Measurements from ENCODE around the gene BPI. TPM values are rescaled to one million over a fixed set of nuclear protein-coding genes. Genes with fewer than 3 reads are reported as not detected.

BPI gene
- total RNA-seq, 4 donors from 2014 or later: 0.22 to 0.40 TPM; not detected in 2

DNA sequence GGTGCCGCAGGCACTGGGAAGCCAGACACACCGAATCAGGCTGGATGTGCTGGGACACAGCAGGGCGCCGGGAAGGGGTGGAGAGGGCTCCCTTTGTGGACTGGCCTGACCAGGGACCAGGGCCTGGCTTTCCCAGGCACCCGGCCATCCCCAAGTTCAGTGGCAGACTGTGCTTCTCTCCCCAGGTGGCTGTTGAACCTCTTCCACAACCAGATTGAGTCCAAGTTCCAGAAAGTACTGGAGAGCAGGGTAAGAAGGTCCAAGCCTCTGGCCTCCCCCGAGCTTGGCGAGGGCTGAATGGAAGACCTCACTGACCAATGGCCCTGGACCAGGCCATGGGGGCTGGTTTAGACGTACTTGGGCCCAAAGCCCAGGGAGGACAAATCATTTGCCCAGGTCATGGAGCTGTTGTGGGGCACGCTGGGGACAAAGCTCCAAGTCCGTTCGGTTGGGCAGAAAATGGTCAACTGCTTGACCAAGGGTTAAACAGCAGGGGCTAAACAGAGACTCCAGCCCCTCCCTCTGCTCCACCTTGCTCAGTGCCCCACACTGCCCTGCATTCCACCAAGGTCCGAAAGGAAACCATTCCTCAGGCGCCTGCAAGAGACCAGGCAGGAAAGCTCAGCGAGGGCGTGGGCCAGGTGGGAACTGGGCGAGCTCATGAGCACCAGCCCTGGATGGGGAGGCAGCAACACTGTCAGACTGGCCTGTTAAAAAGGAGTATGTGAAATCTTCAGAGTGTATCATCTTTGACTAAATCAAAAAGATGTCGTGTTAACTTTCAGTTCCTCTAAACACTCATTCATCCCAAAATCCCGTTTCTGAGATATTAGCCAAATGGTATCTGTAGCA, 51.4 kb downstream of the BPI start:
- no peak for TF ChIP-seq POLR2A (IDR thresholded peaks at IDR 0.05)
- TF ChIP-seq, protein P1, sequence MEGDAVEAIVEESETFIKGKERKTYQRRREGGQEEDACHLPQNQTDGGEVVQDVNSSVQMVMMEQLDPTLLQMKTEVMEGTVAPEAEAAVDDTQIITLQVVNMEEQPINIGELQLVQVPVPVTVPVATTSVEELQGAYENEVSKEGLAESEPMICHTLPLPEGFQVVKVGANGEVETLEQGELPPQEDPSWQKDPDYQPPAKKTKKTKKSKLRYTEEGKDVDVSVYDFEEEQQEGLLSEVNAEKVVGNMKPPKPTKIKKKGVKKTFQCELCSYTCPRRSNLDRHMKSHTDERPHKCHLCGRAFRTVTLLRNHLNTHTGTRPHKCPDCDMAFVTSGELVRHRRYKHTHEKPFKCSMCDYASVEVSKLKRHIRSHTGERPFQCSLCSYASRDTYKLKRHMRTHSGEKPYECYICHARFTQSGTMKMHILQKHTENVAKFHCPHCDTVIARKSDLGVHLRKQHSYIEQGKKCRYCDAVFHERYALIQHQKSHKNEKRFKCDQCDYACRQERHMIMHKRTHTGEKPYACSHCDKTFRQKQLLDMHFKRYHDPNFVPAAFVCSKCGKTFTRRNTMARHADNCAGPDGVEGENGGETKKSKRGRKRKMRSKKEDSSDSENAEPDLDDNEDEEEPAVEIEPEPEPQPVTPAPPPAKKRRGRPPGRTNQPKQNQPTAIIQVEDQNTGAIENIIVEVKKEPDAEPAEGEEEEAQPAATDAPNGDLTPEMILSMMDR (IDR thresholded peaks at IDR 0.05): no peak
- H3K36me3 ChIP-seq: no peaks in the 10 kb centered on the region

DNA sequence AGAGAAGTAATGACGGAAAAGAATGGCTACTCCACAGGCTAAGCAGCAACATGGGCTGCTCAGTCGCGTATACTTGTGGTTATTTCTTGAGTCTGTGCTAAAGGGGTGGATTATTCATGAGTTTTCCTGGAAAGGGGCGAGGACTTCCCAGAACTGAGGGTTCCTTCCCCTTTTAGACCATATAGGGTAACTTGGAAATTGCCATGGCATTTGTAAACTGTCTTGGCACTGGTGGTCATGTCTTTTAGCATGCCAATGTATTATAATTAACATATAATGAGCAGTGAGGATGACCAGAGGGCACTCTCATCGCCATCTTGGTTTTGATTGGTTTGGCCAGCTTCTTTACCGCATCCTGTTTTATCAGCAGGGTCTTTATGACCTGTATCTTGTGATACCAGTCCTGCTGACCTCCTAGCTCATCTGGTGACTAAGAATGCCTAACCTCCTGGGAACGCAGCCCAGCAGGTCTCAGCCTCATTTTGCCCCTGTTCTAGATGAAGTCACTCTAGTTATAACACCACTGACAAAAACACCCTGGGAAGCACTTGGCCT, 53.8 kb downstream of the BPI start:
- WGBS, 2 donors: 88 to 89% methylated on average over 7 of the region's 7 CpGs
- no peaks in the 10 kb centered on the region for H3K4me1 ChIP-seq
- no peak overlapping the region for H3K4me3 ChIP-seq (replicated peaks in 1 of 3)
- DNase-seq: no peak
- no peak overlapping the region for H3K27ac ChIP-seq
- no peaks in the 10 kb centered on the region for H3K9me3 ChIP-seq
- TF ChIP-seq, protein P1 (IDR thresholded peaks at IDR 0.05): no peak
- no peak for TF ChIP-seq POLR2A (IDR thresholded peaks at IDR 0.05)
- intact Hi-C loops (cut with DNase I): no loop called here
- H3K27me3 ChIP-seq: no peaks in the 10 kb centered on the region
- no peaks in the 10 kb centered on the region for H3K36me3 ChIP-seq

More for the DNA sequence above, 51.4 kb downstream of the BPI start:
- no peak for DNase-seq
- intact Hi-C loops (cut with DNase I): no loop called here
- 79 to 84% methylated on average over 8 to 18 of the region's 18 CpGs for WGBS, 2 donors
- no peak overlapping the region for H3K27ac ChIP-seq
- H3K4me1 ChIP-seq: no peaks in the 10 kb centered on the region
- no peak overlapping the region for H3K4me3 ChIP-seq (replicated peaks in 1 of 3)
- H3K27me3 ChIP-seq: no peaks in the 10 kb centered on the region
- H3K9me3 ChIP-seq: no peaks in the 10 kb centered on the region

DNA sequence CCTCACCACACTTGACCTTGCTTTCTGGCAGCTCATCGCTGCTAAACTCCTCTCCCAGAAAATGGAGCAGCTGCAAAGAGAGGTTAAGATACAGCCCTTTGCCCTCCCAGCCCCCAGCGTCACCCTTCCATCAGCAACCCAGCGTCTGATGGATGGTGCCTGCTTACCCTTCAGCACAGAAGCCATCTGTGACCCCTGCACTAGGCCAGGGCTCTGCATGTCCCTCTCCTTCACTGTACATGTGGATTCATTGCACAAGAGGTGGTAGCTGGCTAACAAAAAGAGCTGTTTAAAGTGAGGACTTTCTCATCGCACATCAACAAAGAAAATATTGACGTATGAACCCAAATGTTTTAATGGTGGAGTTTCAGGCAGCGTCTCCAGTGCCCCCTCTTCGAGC, 54.6 kb downstream of the BPI start:
- Histone ChIP-seq H3K4me1 (no peaks in the 10 kb centered on the region), H3K36me3 (no peaks in the 10 kb centered on the region), H3K27me3 (no peaks in the 10 kb centered on the region), H3K4me3 (replicated peaks in 1 of 3) (no peak overlapping the region), H3K27ac (no peak overlapping the region), H3K9me3 (no peaks in the 10 kb centered on the region)
- no peak for DNase-seq
- WGBS, 2 donors: 68 to 78% methylated on average over 7 of the region's 7 CpGs
- intact Hi-C loops (cut with DNase I): no loop called here
- TF ChIP-seq, protein P1 (IDR thresholded peaks at IDR 0.05): no peak
- no peak for TF ChIP-seq POLR2A (IDR thresholded peaks at IDR 0.05)

DNA sequence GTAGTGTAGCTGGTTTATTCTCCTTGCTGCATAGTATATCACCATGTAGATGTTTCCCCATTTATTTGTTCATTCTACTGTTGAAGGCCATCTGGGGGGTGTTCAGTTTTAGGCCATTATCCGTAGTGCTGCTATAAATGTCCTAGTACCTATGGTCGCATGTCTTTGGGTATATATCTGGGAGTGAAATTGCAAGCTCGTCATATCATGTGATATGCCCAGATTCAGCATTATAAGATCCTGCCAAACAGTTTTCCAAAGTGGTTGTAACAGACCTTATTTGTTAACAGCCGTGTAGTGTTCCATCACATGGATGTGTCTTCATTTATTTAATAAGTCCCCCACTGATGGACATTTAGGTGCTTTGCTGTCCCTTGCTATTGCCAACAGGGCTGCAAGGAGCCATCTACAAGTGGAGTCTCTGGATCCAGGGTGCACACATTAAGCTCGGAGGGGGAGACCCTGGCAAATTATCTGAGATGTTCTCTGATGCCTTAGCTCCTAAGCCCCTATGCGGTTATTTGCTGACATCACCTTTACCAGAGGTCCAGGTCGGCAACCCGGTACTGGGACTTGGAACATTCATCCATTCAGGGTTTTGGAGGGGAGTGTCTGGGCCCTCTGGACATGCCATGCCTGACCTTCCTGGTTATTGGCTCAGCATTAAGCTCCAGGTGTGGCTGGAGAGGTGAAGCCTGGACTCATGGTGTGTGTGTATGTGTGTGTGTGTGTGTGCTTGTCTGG, 59.2 kb downstream of the BPI start:
- Histone ChIP-seq H3K27ac (no peak overlapping the region), H3K36me3 (no peaks in the 10 kb centered on the region), H3K27me3 (no peaks in the 10 kb centered on the region), H3K4me3 (replicated peaks in 1 of 3) (no peak overlapping the region), H3K9me3 (no peaks in the 10 kb centered on the region), H3K4me1 (no peaks in the 10 kb centered on the region)
- DNase-seq: no peak
- WGBS, 2 donors: 92% methylated on average over 7 to 8 of the region's 8 CpGs
- TF ChIP-seq, protein P1 (IDR thresholded peaks at IDR 0.05): no peak
- no peak for TF ChIP-seq POLR2A (IDR thresholded peaks at IDR 0.05)
- intact Hi-C loops (cut with DNase I): no loop called here
